T-cell (primary cell): ENCODE results near the gene KRTAP4-11. TPM values are rescaled to one million over a fixed set of nuclear protein-coding genes. Genes with fewer than 3 reads are reported as not detected.
"Not testable (repeated sequence)": the region's sequence is repeated elsewhere in the genome, so short reads cannot be mapped to it uniquely, and the experiment has no call there.

Source experiments
- ATAC-seq, 4 experiments: fragments of 200-7000 bp in 3 of 4; fragments of 150-1000 bp in 1 of 4; cut with Tn5 transposase; replicated peaks in 1 of 4; 1 replicate in 3 of 4; 2 replicates in 1 of 4; pipeline ENCODE4 v1.10.0; 2021; ENCODE audit warnings: moderate library complexity in 3 of 4, mild to moderate bottlenecking in 2 of 4, moderate number of reproducible peaks in 1 of 4
- CTCF ChIA-PET, 2 donors: fragments of 300-600 bp; sonication (Branson Sonifier 250); formaldehyde crosslinking; loops; one replicate each; lab custom pipeline; 2022; ENCODE audit warnings: antibody characterized with exemption in 2 of 2; lab: Charles Lee
- POLR2A ChIA-PET, 2 donors: fragments of 300-600 bp; sonication (Branson Sonifier 250); formaldehyde crosslinking; loops; one replicate each; lab custom pipeline; 2022; ENCODE audit warnings: antibody characterized with exemption in 2 of 2; lab: Charles Lee
- DNase-seq, 35 experiments: peaks; one replicate each; pipeline versions ENCODE4 v3.0.0 to v3.0.0-alpha.2; 2013 to 2023
- H3K27ac ChIP-seq: one replicate; pipeline ENCODE4 v1.5.1; 2013; ENCODE audit warnings: low read length
- H3K27me3 ChIP-seq, 2 experiments: replicated peaks in 1 of 2; 1 replicate in 1 of 2; 2 replicates in 1 of 2; pipeline versions ENCODE4 v1.6.1 to v1.7.0; 2013; ENCODE audit warnings: low read length in 1 of 2, mixed read lengths in 1 of 2; ENCODE audit not compliant: control insufficient read depth in 2 of 2, insufficient read depth in 2 of 2; ENCODE audit errors: extremely low read depth in 1 of 2
- H3K36me3 ChIP-seq, 2 donors: 1 replicate in 1 of 2; 2 replicates in 1 of 2; pipeline versions ENCODE4 v1.6.1 to v1.7.0; 2013; ENCODE audit warnings: low read length in 1 of 2; ENCODE audit not compliant: control insufficient read depth in 2 of 2, insufficient read depth in 1 of 2; ENCODE audit errors: extremely low read depth in 1 of 2
- H3K4me1 ChIP-seq, 2 experiments: 1 replicate in 1 of 2; 2 replicates in 1 of 2; pipeline versions ENCODE4 v1.6.1 to v1.7.0; 2013; ENCODE audit warnings: low read length in 2 of 2, mixed read lengths in 1 of 2; ENCODE audit not compliant: insufficient read depth in 2 of 2, control insufficient read depth in 1 of 2; ENCODE audit errors: extremely low read depth in 1 of 2
- H3K4me3 ChIP-seq, 2 donors: 1 replicate in 1 of 2; 2 replicates in 1 of 2; pipeline versions ENCODE4 v1.5.1 to v1.7.0; 2013; ENCODE audit warnings: mild to moderate bottlenecking in 2 of 2, low read length in 1 of 2, moderate library complexity in 1 of 2; ENCODE audit not compliant: control insufficient read depth in 1 of 2; ENCODE audit errors: extremely low read depth in 1 of 2
- H3K9me3 ChIP-seq: 2 replicates; pipeline ENCODE4 v1.7.0; 2013
- H3K27ac Mint-ChIP-seq, 2 donors: one replicate each; pipeline ENCODE4 v1.8.0; 2020 to 2021; ENCODE audit warnings: mild to moderate bottlenecking in 2 of 2, mixed read lengths in 2 of 2
- H3K27me3 Mint-ChIP-seq, 2 donors: one replicate each; pipeline ENCODE4 v1.8.0; 2021 to 2022; ENCODE audit warnings: mixed read lengths in 2 of 2
- H3K36me3 Mint-ChIP-seq: one replicate; pipeline ENCODE4 v1.8.0; 2021; ENCODE audit warnings: mixed read lengths
- H3K4me1 Mint-ChIP-seq, 3 donors: one replicate each; pipeline ENCODE4 v1.8.0; 2020 to 2022; ENCODE audit warnings: mixed read lengths in 3 of 3, mild to moderate bottlenecking in 1 of 3
- H3K4me3 Mint-ChIP-seq, 3 donors: one replicate each; pipeline ENCODE4 v1.8.0; 2020 to 2022; ENCODE audit warnings: mild to moderate bottlenecking in 3 of 3, mixed read lengths in 3 of 3, moderate library complexity in 3 of 3
- H3K9me3 Mint-ChIP-seq, 3 donors: one replicate each; pipeline ENCODE4 v1.8.0; 2020 to 2022; ENCODE audit warnings: mixed read lengths in 3 of 3
- WGBS: methylation state at CpG from one replicate; pipeline ENCODE4 v1.1.5; 2013; ENCODE audit warnings: missing lambda C conversion rate; ENCODE audit not compliant: insufficient coverage; 5-methylcytosine and 5-hydroxymethylcytosine counted together
- total RNA-seq, 35 experiments: library from RNA in 6 of 35; stranded (reverse) in 6 of 35; fragments of 120-200 nt in 1 of 35; gene quantifications; one replicate each; pipeline versions ENCODE4 v1.2.1 to v1.2.4 and lab custom pipeline; 2013 to 2026

KRTAP4-11 gene
- total RNA-seq, 5 donors from 2014 or later (not counting 1 experiment from before 2014, with no cell fraction given), result not detected

DNA sequence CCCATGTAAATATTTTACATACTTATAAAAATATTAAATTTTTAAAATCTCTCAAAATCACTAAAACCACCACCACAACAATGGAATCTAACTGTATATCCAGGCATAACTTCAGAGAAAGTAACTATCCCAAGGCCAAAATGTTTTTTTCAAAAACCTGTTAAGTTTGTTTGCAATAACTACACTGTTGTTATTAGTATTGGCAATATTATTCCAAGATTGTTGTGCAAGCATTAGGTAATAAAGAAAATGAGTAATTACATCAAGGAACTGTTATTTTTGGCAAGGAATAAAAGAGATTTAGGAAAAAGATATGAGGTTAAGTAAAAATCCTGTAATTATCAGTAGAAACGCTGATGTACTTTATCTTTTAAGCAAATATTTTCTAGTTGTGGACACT, 9.2 kb upstream of the KRTAP4-11 start:
- H3K27ac ChIP-seq, result no peak overlapping the region
- Mint-ChIP-seq H3K27ac (no peak overlapping the region), H3K27me3 (no peaks in the 10 kb centered on the region), H3K4me3 (no peak overlapping the region), H3K36me3 (no peaks in the 10 kb centered on the region), H3K9me3 (peaks cover 0 to under 1% (median 0%) of the 10 kb centered on the region in 3 donors), H3K4me1 (peaks cover 32 to 72% (median 64%) of the 10 kb centered on the region in 3 donors)
- H3K9me3 ChIP-seq, result no peaks in the 10 kb centered on the region
- no peaks in the 10 kb centered on the region for H3K27me3 ChIP-seq
- no CpG with 5 or more reads among the region's 1 CpG for WGBS
- H3K4me1 ChIP-seq, result peaks cover 13 to 21% of the 10 kb centered on the region in 2 experiments
- no peak overlapping the region for H3K4me3 ChIP-seq
- ATAC-seq (no peak), DNase-seq (no peak)
- H3K36me3 ChIP-seq, result no peaks in the 10 kb centered on the region
- POLR2A ChIA-PET, result no interaction called here
- CTCF ChIA-PET, result no interaction called here

DNA sequence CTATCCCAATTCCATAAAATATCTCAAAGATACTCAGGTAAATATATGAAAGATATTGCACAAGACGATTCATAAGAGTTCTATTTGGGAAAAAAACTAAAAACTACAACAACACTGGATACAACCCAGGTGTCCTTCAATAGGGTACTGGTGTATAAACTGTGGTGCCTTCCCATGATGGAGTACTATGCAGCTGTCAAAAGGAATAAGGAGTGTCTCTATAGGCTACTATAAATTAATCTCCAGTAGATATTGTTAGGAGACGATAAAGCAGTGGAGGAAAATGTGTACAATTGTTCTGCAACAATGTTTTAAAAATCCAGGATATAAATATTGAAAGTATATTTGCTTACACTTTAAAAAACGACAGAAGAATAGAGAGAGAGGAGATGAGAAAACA, 8.2 kb upstream of the KRTAP4-11 start:
- H3K4me1 ChIP-seq, result peaks cover 13 to 21% of the 10 kb centered on the region in 2 experiments
- Mint-ChIP-seq H3K9me3 (peaks cover 0 to 3% (median 0%) of the 10 kb centered on the region in 3 donors), H3K36me3 (no peaks in the 10 kb centered on the region), H3K27me3 (no peaks in the 10 kb centered on the region), H3K4me3 (peak overlapping the region in 1 of 3 donors; percentile 51), H3K27ac (peak overlapping the region in 1 of 2 donors; percentile 23), H3K4me1 (peaks cover 32 to 65% (median 61%) of the 10 kb centered on the region in 3 donors)
- ChIA-PET CTCF (no interaction called here), POLR2A (no interaction called here)
- no peak overlapping the region for H3K4me3 ChIP-seq
- no peaks in the 10 kb centered on the region for H3K27me3 ChIP-seq
- ATAC-seq, result no peak
- H3K9me3 ChIP-seq, result no peaks in the 10 kb centered on the region
- no CpG with 5 or more reads among the region's 3 CpGs for WGBS
- H3K27ac ChIP-seq, result no peak overlapping the region
- DNase-seq, result no peak
- H3K36me3 ChIP-seq, result no peaks in the 10 kb centered on the region

- Mint-ChIP-seq H3K36me3 (no peaks in the 10 kb centered on the region), H3K27ac (no peak overlapping the region), H3K4me3 (peak overlapping the region in 1 of 3 donors; percentile 76), H3K9me3 (peaks cover 0 to 3% (median 0%) of the 10 kb centered on the region in 3 donors), H3K27me3 (no peaks in the 10 kb centered on the region), H3K4me1 (peaks cover 40 to 65% (median 64%) of the 10 kb centered on the region in 3 donors)
- Histone ChIP-seq H3K36me3 (no peaks in the 10 kb centered on the region), H3K27ac (no peak overlapping the region), H3K27me3 (no peaks in the 10 kb centered on the region), H3K9me3 (no peaks in the 10 kb centered on the region), H3K4me1 (peaks cover 17 to 24% of the 10 kb centered on the region in 2 experiments), H3K4me3 (no peak overlapping the region)
- WGBS, result no CpG with 5 or more reads among the region's 2 CpGs
- no peak for DNase-seq
- ChIA-PET CTCF (interaction anchor here in 1 of 2 donors (1.1 kb wide), 1 partner anchor 8 kb away, joined by 3 read pairs; no protein-coding TSS in a partner anchor), POLR2A (no interaction called here)
- no peak for ATAC-seq
Measured at GRCh38 chr17:41125064-41125463, 6.9 kb upstream of the KRTAP4-11 start.

DNA sequence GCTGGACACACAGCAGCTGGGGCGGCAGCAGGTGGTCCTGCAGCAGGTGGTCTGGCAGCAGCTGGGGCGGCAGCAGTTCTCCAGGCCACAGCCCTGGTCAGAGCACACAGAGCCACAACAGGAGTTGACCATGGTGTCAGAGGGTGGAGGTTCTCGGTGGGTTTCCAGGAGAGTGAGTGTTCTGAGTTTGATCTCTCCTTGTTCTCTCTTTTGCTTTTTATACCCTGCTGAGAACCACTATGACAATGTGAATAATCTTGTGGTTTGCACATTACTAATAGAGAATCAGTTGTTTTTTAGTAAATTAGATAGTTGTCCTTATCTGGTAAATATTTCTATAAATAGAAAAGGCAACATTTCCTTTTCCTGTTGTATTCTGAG, 5.8 kb upstream of the KRTAP4-11 start, which contains the start of gene KRTAP4-12:
Gene KRTAP4-12 (minus strand): TSS at position 192 of the 381 bp plus-strand sequence. CDS start 60 bp downstream, at position 132.
- not testable (repeated sequence) for H3K4me3 ChIP-seq
- peak within 1 kb of the TSS in 1 of 2 donors; percentile 78 for H3K27ac Mint-ChIP-seq

GRCh38 chr17:41123292-41123990, 5.3 kb upstream of the KRTAP4-11 start:
- H3K4me3 Mint-ChIP-seq, result peak overlapping the region in 2 of 3 donors; percentile 21 to 76
- POLR2A ChIA-PET, H3K9me3 ChIP-seq, H3K27me3 ChIP-seq, H3K9me3 Mint-ChIP-seq, H3K36me3 ChIP-seq, H3K36me3 Mint-ChIP-seq, CTCF ChIA-PET, H3K27me3 Mint-ChIP-seq, H3K27ac ChIP-seq, H3K4me3 ChIP-seq: not testable (repeated sequence)
- peak overlapping the region in 1 of 2 donors; percentile 78 for H3K27ac Mint-ChIP-seq
- peaks cover 20 to 24% of the 10 kb centered on the region in 2 experiments for H3K4me1 ChIP-seq
- H3K4me1 Mint-ChIP-seq, result peaks cover 47 to 62% (median 60%) of the 10 kb centered on the region in 3 donors
- DNase-seq (peak in 2 of 35 experiments; percentile 11 to 24), ATAC-seq (peak in 1 of 4 experiments; percentile 58)
- 62% methylated on average over 12 of the region's 12 CpGs for WGBS

More for the DNA sequence above, 5.8 kb upstream of the KRTAP4-11 start, which contains the start of gene KRTAP4-12:
- Mint-ChIP-seq H3K4me1 (peaks cover 45 to 66% (median 63%) of the 10 kb centered on the region in 3 donors), H3K4me3 (peak within 1 kb of the TSS in 2 of 3 donors; percentile 21 to 76)
- H3K27ac ChIP-seq, H3K27me3 Mint-ChIP-seq, H3K9me3 Mint-ChIP-seq, H3K9me3 ChIP-seq, H3K36me3 ChIP-seq, H3K36me3 Mint-ChIP-seq, DNase-seq, ATAC-seq, H3K27me3 ChIP-seq, POLR2A ChIA-PET: not testable (repeated sequence)
- CTCF ChIA-PET, result interaction anchor here in 1 of 2 donors (1.1 kb wide), 1 partner anchor 10 kb away, joined by 3 read pairs; no protein-coding TSS in a partner anchor
- 96% methylated on average over 2 of the region's 3 CpGs for WGBS
- H3K4me1 ChIP-seq, result peaks cover 20 to 24% of the 10 kb centered on the region in 2 experiments

- H3K36me3 Mint-ChIP-seq, result no peaks in the 10 kb centered on the region
- Histone ChIP-seq H3K27ac (no peak overlapping the region), H3K4me3 (no peak overlapping the region), H3K4me1 (peaks cover 20 to 24% of the 10 kb centered on the region in 2 experiments), H3K9me3 (no peaks in the 10 kb centered on the region), H3K27me3 (no peaks in the 10 kb centered on the region), H3K36me3 (no peaks in the 10 kb centered on the region)
- H3K9me3 Mint-ChIP-seq, result peaks cover 0 to 3% (median 0%) of the 10 kb centered on the region in 3 donors
- ATAC-seq (no peak), DNase-seq (no peak)
- H3K27ac Mint-ChIP-seq, result no peak overlapping the region
- H3K4me1 Mint-ChIP-seq, result peaks cover 47 to 68% (median 65%) of the 10 kb centered on the region in 3 donors
- WGBS, result 83% methylated on average over 1 of the region's 2 CpGs
- ChIA-PET CTCF (no interaction called here), POLR2A (no interaction called here)
- peaks cover 0 to 4% of the 10 kb centered on the region in 2 donors for H3K27me3 Mint-ChIP-seq
- no peak overlapping the region for H3K4me3 Mint-ChIP-seq
Measured at GRCh38 chr17:41121742-41122141, 3.6 kb upstream of the KRTAP4-11 start.
